DMS 273 treated with DMSO at 0.1 percent for 48 hours (cell line): Measurements from ENCODE around the gene ARHGAP15.

Experiments
- DNase-seq: peaks from one replicate; lab custom pipeline; 2025; lab: John Stamatoyannopoulos, UW

Gene ARHGAP15

DNA sequence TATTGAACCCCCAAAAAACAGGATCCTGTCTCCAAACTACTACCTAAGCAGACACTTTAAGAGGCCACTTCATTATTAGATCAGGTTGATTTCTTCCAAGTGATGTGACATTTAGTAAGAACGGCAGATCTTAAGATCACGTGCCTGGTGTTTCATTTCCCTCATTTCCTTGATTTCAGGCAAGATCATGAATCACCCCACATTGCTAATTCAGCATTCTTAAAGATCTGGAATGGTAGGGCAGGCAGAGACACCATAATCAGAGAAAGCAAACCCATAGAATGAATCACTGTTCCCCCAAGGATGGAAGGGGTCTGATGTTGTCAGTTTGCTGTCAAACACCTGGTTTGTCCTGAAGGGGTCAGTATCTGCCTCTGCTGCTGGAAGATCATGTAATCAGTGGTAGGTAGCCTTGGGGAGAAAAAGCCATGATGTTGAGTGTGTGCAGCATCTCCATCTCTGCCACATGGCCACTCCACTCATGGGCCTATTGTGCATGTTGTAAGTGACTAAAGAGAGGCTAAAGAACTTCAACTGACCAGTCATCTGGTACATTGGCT lies 133.9 kb downstream of the ARHGAP15 start:
- DNase-seq = no peak

DNA sequence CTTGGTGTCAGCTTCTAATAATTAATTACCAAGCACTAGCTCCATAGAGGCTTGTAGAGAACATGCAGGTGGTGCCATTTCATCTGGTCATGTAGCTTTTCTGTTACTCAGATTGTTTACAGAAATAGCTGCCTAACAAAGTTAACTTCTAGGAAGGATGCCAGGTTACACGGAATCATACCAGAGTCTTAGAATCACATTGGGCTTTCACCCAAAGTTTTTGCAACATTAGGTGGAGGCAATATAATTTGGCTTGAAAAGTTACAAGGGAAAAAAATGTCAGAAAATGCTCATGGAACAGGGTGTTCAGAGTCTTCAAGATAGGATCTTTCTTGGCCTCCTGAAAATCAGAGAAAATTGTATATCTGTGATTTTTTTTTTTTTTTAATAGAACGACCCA lies 135.6 kb downstream of the ARHGAP15 start:
- peak; percentile 1 for DNase-seq

DNA sequence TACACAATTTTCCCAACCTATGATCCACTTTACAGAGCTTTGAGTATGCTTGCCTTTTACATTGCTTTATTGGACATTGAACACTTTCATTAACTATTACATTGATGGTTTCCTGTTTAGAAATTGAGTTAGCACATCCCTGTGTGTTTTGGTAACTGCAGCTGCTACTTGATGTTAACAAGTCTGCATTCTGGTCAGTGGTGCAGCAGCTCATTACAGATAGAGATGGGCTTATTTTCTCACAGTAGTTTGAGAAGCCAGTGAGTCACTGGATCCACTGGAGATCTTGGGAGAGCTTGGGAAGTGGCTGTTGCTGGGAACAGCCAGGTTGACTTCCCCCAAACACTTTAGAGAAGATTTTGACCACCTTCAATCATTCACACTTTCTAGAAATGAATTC lies 150.5 kb downstream of the ARHGAP15 start:
- no peak for DNase-seq

DNA sequence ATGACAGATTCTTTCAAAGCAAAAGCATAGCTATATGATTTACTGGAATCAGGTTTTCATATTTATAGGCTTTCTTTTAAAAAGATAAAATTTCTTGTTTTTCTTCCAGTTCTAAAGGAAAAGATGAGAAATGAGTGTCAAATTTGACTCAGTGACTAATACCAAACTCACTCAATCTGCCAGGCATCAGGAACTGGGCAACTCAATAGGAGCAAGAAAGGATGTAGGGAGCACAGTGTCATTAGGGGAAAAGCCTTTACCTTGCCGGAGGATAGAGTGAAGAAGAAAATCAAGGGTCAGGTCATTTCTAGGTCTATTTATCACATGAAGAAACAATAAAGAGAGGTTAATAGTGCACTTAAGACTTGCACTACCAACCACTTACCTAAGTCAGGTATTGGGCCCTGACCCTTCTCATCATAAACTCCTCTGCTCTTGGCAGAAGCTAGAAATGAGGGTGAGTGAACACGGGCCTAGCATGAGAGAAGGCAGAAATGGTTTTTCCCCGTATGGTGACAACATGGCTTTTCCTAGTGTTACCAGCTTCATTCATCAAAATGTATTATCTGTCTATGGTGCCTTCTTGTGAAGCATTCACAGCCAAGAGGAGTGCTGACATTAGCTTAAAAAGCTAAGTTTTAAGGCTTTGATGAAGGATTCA lies 151.0 kb downstream of the ARHGAP15 start:
- DNase-seq = no peak

GRCh38 chr2:143282684-143283083 lies 153.5 kb downstream of the ARHGAP15 start:
- no peak for DNase-seq

DNA sequence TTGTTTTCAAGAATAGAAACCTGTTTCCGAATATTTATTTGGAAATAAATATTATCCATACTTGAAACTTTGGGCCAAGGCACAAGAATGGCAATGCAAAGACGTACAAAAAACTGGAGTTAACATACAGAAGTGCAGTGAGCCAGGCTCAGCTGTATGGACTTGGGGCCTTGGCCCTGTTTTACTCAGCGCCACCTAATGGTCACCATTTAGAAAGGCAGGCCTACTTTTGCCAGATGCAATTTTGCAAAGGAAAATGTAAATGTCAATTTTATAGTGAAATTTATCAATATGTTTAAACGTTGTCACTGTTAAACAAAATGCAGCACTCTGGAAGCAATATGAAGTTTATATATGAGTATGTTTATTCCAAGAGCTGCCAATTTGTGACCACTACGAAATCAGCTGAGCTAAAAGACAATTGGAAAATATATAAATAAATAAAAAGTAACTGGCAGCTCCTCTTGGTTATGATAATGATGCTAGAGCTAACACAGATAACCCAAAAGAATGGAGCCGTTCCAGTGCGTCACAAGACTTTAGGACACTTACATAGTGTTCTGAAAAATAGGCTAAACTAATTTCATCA lies 155.0 kb downstream of the ARHGAP15 start:
- DNase-seq = no peak

- DNase-seq = no peak
Observed at GRCh38 chr2:143289025-143289424, 159.8 kb downstream of the ARHGAP15 start.

- DNase-seq = no peak
Observed at GRCh38 chr2:143290221-143290620, 161.0 kb downstream of the ARHGAP15 start.

DNA sequence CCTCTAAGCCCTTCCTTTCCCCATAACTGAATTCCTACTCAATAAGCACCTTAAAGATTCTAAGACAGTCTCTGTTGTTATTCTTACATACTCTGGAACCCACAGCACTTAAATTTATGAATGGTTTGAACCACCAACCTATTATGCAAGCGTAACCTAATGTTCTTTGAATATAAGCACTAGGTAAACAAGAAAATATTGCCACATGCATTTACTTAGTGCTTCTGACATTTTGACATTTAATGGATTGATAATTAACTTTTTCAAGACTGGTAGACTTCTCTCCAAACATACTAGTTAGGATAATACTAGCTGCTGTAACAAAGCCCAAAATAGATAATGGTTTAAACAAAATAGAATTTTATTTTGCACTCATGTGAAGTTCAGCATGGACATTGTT lies 164.8 kb downstream of the ARHGAP15 start:
- no peak for DNase-seq

- DNase-seq = no peak
Observed at GRCh38 chr2:143296089-143296488, 166.9 kb downstream of the ARHGAP15 start.

DNA sequence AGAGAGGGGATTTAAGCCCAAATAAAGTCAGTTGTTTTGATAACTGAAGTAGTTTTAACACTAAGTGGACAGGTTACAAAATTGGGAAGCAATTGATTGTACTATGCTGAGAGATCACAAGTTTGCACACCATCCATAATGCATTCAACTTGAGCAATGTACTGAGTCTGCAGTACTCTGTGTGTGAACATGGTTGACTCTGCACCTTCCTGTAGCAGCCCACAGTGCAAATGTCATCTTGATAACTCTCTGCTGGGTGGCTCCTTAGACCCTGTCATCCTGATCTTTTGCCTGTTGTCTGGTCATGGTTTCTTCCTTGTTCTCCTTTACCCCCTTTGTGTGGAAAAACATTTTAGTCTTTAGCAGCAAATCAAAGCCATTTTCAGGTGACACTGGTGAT lies 168.0 kb downstream of the ARHGAP15 start:
- DNase-seq = no peak

DNA sequence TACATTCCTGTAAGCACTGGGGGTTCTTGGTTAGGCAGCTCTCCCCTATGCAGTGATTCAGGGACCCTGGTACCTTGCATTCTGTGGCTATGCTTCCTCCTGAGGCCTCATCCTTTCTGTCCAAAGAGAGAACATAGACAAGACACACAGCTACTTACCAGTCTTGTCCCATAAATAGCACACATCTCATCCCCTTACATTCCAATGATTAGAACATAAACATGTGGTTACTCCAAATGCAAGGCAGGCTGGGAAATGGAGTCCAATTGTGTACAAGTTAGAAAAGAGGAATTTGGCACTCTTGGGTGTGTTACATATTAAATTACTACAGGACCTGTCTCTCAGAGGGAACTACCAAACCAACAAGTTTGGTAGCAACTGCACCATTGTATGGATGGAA lies 171.3 kb downstream of the ARHGAP15 start:
- no peak for DNase-seq

DNA sequence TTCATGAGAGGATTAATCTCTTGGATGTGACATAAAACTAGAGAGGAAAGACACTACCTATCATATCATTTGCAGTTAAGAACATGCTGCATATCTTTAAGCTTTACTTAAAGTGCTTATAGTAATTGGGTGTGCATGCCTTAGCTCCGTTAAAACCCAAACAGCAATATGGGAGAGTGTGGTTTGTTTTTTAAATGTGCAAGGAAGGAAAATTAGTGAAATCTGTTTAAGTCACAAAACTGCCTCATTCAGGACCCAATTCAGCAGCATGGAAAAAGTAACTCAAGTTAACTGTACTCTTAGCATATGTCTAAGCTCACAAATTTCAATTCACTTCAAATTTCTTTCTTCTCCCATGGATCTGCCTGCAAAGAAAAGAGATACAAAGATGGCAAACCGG lies 182.2 kb downstream of the ARHGAP15 start:
- no peak for DNase-seq

DNA sequence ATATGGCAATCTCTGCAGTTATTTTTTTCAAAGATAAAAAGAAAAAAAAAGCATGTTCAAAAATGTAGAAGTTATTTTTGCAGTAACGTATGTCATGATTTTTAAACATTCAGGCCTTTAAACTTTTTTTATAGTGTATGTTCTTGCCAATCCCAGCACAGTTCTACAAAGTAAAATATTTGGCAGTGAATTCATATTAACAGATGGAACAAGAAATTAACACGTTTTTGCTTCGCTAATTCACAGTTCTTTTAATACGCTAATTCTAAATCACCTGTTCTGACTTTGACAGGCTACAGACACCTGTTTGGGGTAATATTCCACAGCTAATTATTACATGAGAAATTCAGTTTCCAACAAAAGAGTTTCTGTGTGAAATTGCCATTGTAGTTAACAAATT lies 183.2 kb downstream of the ARHGAP15 start:
- DNase-seq = no peak

- DNase-seq = no peak
Observed at GRCh38 chr2:143313861-143314260, 184.6 kb downstream of the ARHGAP15 start.

DNA sequence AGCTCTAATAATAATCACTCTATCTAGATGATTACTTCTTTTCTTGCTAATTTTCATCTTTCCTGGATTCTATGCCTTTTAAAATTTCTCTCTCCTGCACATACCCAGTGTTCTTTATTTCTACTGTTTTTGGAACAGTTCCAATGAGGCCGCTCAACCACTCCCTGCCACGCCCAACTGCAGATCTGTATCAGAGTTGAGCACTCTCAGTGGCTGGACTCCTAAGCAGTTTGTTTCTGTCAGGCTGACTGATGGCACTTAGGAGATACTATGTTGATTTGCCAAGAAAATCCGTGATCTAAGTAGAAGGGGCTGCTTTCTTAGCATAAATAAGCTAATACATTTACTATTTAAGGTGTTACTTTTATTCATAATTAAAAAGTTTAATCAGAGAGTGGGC lies 192.8 kb downstream of the ARHGAP15 start:
- DNase-seq = no peak

GRCh38 chr2:143329288-143329687 lies 200.1 kb downstream of the ARHGAP15 start:
- DNase-seq = no peak

DNA sequence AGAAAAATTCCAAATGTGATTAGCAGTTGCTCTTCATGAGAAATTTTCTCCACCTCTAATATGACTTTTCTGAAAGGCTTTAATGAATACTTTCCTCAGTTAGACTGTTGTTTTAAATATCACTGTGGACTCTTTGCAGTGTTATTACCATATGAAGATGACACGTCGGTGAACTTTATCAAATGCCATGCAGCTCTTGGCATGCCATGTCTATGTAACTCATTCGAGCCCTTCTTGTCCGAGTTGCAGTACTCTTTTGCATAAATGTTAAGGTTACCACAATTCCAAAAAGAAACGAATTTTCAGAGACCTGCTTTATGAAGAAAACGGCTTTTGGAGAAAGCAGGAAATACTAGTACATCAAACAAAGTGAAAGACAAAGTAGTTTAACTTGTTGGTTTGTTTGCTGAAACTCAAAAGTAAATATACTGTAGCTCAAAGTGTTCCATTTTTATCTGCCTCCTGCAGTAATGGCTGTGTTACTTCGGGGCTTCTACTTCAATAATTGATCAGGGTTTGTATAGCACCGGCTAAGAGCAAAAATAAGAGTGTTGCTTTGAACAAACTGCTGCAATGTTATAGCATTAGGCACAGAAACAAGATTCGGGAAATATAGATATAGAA lies 204.1 kb downstream of the ARHGAP15 start:
- DNase-seq = no peak

DNA sequence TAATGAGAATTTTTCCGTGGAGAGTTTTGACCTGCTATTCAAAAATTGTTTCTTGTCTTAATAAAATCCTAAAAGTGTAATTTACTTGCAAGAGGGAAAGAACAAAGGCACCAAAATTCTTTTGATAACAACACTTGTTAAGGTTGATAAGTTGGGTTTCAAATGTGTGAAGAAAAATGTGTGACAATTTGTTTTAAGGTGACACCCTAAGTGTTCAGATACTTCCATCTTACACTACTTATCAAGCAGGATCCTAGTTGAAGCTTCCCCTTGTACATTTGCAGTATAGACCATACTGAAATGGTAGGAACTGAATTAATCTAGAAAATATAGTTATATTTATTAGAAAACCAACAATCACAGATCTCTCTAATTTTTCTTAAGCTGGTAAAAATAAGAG lies 204.6 kb downstream of the ARHGAP15 start:
- no peak for DNase-seq

GRCh38 chr2:143334837-143335236 lies 205.6 kb downstream of the ARHGAP15 start:
- no peak for DNase-seq

DNA sequence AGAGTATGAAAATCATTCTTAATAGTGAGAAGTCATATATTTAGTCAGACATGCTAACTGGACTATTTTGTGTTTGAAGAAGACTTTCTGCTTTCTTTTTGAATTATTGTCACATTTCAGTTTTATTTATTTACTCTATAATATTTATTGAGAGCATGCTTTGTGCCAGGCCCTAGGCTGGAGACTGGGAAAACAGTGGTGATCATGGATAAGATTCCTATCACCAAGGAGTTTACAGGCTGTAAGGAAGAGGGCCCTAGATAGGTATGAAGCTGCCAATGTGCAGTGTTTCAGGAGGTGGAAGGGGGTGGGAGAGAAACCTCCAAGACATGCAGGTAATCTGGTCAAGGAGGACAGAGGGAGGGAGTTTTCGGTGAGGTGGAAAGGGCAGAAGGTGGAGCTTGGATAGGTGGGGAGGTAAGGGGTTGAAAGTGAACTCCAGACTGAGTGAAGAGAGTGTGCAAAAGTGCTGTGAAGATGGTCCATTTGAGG lies 207.5 kb downstream of the ARHGAP15 start:
- DNase-seq = no peak

- DNase-seq = no peak
Observed at GRCh38 chr2:143341478-143341877, 212.3 kb downstream of the ARHGAP15 start.

GRCh38 chr2:143344780-143345179 lies 215.6 kb downstream of the ARHGAP15 start:
- DNase-seq = no peak
